Measurements from ENCODE around the gene SLC43A2. TPM values are rescaled to one million over a fixed set of nuclear protein-coding genes. Genes with fewer than 3 reads are reported as not detected.
A peak's percentile ranks its signal among the peaks of the same experiment; 100 is the strongest.
"Not testable (repeated sequence)": the region's sequence is repeated elsewhere in the genome, so short reads cannot be mapped to it uniquely, and the experiment has no call there.

The SLC43A2 gene
- total RNA-seq, result 1 to 10 TPM in 1 of 2 experiments, under 1 TPM in 1; 0.55 to 1.3 TPM

DNA sequence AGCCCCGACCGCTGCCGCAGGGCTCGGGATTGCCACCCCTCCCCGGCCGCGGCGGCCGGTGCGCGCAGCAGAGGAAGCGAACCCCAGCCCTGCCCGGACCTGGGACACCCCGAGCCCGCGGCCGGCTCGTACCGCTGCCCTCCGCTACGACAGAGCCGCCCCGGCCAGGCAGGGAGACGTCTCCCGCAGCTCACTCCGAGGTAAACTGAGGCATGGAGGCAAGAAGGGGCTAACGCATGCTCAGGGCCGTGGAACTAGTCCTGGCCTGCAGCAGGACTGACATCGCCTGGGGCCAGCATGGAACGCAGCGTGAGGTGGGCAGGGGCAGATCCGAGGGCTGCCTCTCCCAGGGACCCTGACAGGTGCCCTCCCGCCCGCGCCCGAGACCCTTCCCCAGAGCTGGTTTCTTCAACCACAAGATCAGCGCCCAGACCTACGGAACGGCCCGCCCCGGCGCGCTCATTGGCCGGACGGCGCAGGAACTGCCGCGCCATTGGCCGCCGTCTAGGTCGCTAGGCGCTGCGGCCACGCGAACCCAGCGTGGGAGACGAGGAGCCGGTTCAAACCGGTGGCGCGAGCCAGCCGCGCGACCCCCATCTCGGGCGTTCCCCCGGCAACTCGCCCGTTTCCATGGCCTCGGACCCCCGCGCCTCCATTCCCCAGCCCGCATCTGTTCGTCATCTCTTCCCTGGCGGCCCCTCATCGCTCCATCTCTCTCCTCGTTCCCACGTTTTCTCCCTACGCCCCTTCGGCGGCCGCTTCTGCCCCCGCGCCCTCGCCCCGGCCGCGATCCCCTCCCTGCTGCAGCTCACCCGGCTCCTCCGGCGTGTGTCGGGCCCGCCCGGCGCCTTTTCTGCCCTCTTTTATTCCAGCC lies at the start of gene SLC43A2:
SLC43A2 (minus strand) TSS at position 853 of the 874 bp plus-strand sequence. CDS start 960 bp downstream, outside the sequence.
- peaks cover 7% of the 10 kb centered on the region for H3K4me1 Mint-ChIP-seq
- peak within 1 kb of the TSS; percentile 81 for H3K4me3 Mint-ChIP-seq
- CTCF ChIA-PET, result interaction anchor here (1.1 to 6.5 kb wide), 7 partner anchors 20 to 368 kb away, joined by 3 to 89 read pairs (median 12); partner anchors contain the start of gene RILP
- peak within 1 kb of the TSS; percentile 72 for H3K27ac Mint-ChIP-seq
- peaks cover 38% of the 10 kb centered on the region for H3K27me3 Mint-ChIP-seq
- no peaks in the 10 kb centered on the region for H3K9me3 Mint-ChIP-seq (ENCODE audit: low read depth)
- ATAC-seq, result peak; percentile 83
- peak; percentile 77 for DNase-seq
- H3K36me3 Mint-ChIP-seq, result no peaks in the 10 kb centered on the region

DNA sequence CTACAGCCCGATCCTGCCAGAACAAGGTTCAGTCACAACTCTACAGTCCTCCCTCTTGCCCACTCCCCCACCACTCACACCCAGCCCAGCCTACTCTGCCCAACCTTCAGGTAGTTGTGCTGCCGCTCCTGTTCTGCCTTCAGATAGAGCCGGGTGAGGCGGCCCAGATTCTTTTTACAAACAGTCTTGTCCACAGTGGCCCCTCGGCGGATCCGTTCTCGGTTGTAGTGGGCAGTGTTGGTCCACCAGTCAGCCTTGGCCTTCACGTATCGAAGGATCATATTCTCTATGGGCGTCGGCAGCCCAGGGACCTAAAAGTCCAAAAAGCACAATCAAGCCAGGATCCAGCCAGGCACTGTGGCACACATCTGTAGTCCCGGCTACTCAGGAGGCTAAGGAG lies 47.8 kb upstream of the SLC43A2 start:
- H3K4me1 Mint-ChIP-seq, result peaks cover 19% of the 10 kb centered on the region
- no peaks in the 10 kb centered on the region for H3K9me3 Mint-ChIP-seq (ENCODE audit: low read depth)
- CTCF ChIA-PET, result no interaction called here
- DNase-seq (no peak), ATAC-seq (no peak)
- no peaks in the 10 kb centered on the region for H3K27me3 Mint-ChIP-seq
- H3K36me3 Mint-ChIP-seq, result peaks cover 79% of the 10 kb centered on the region
- no peak overlapping the region for H3K27ac Mint-ChIP-seq
- H3K4me3 Mint-ChIP-seq, result no peak overlapping the region

DNA sequence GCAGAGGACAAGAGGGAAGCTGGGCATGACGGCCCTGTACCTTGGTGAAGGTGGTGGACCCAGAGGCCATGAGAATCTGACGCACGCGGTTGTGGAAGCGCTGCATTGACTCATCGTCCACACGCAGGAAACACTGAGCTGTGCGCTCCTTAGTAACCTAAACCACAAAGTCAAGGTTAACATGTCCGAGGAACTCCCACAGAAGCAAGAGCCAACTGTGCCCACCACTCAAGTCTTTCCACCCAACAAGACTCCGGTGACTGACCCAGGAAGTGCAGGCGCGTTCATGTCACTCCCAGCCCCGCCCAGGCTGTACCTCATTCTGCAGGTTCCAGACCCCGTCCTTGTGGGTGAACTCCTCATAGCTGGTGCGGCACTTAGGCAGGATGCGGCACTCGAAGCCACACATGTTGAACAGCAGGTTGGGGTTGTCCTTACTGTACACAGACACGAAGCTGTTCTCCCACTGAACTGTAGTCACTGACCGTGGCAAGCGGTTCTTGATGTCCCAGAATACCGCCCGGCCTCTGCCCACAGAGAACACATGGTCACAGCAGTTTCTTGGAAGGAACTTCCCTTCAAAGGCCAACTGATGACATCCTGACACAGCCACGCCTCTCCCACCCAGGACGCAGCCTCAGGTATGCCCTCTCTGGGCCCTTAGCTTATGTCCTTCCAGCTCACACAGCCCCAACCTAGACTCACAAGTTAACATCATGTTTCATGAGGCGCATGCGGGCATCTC lies 44.6 kb upstream of the SLC43A2 start:
- H3K27me3 Mint-ChIP-seq, result no peaks in the 10 kb centered on the region
- peaks cover 72% of the 10 kb centered on the region for H3K36me3 Mint-ChIP-seq
- peaks cover 19% of the 10 kb centered on the region for H3K4me1 Mint-ChIP-seq
- H3K27ac Mint-ChIP-seq, result peak overlapping the region; percentile 32
- CTCF ChIA-PET, result interaction anchor here (0.8 to 1.3 kb wide), 4 partner anchors 24 to 48 kb away, joined by 3 to 4 read pairs (median 3); partner anchors contain the start of gene RILP
- ATAC-seq (peak; percentile 47), DNase-seq (peak; percentile 58)
- no peak overlapping the region for H3K4me3 Mint-ChIP-seq
- no peaks in the 10 kb centered on the region for H3K9me3 Mint-ChIP-seq (ENCODE audit: low read depth)

DNA sequence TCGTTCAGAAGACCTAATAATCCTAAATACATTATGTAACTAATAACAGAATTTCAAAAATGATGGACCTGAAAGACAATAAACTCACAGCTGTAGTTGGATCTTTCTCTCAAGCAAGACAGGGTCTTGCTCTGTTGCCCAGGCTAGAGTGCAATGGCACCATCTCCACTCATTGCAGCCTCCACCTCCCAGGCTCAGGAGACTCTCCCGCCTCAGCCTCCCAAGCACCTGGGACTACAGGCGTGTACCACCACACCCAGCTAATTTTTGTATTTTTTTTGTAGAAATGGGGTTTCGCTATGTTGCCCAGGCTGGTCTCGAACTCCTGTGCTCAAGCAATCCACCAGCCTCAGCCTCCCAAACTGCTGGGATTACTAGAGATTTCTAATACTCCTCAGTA lies 35.3 kb upstream of the SLC43A2 start:
- H3K27me3 Mint-ChIP-seq; H3K4me3 Mint-ChIP-seq; H3K27ac Mint-ChIP-seq; H3K4me1 Mint-ChIP-seq; ATAC-seq; H3K9me3 Mint-ChIP-seq (ENCODE audit: low read depth); DNase-seq: not testable (repeated sequence)
- H3K36me3 Mint-ChIP-seq, result peaks cover 55% of the 10 kb centered on the region
- CTCF ChIA-PET, result interaction anchor here (2.9 kb wide), 1 partner anchor 15 kb away, joined by 12 read pairs; the partner anchor contains the start of gene RILP

DNA sequence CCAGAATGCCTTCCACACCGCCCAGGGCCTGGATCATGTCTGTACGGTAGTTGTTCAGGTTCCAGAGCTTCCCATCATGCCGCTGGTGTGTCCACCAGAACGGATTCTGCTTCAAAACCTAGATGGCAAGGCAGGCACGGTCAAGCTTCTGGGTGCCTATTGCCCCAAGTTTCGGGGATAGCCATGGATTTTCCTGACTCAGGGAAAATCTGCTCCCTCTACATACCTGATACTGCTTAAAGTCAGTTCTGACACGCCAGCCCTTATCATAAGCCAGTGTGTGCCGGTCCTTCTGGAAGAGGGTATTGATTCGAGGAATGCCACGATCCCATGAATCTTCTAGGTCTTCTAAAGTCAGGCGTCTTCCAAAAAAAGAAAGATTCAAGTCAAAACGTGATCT lies 32.4 kb upstream of the SLC43A2 start:
- no peak for DNase-seq
- CTCF ChIA-PET, result interaction anchor here (1.5 to 2.9 kb wide), 2 partner anchors 12 to 16 kb away, joined by 3 to 12 read pairs; partner anchors contain the start of genes RILP and SCARF1
- no peaks in the 10 kb centered on the region for H3K27me3 Mint-ChIP-seq
- H3K9me3 Mint-ChIP-seq (ENCODE audit: low read depth), result no peaks in the 10 kb centered on the region
- no peaks in the 10 kb centered on the region for H3K4me1 Mint-ChIP-seq
- peaks cover 64% of the 10 kb centered on the region for H3K36me3 Mint-ChIP-seq
- H3K27ac Mint-ChIP-seq, result no peak overlapping the region
- ATAC-seq, result no peak
- H3K4me3 Mint-ChIP-seq, result no peak overlapping the region

DNA sequence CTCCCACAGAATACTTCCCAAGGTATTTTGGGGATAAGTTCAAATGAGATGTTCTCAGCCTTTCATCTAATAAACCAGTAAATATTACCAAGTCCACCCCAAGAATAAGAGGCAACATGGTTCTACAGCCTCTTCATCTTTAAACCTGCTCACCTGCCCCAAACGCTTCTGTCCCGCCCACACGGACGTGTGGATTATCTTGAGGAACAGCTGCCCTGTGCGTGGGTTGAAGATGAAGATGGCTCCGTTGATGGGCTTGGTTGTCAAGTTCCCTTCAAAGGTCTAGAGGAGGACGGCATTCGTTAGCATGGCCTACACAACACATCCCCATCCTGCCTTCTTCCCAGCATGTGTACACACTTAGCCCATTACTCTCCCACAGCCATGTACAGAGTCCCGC lies 29.5 kb upstream of the SLC43A2 start:
- DNase-seq (no peak), ATAC-seq (no peak)
- CTCF ChIA-PET, result no interaction called here
- Mint-ChIP-seq H3K4me1 (no peaks in the 10 kb centered on the region), H3K27ac (no peak overlapping the region), H3K4me3 (no peak overlapping the region), H3K9me3 (ENCODE audit: low read depth) (no peaks in the 10 kb centered on the region), H3K27me3 (no peaks in the 10 kb centered on the region), H3K36me3 (peaks cover 71% of the 10 kb centered on the region)

DNA sequence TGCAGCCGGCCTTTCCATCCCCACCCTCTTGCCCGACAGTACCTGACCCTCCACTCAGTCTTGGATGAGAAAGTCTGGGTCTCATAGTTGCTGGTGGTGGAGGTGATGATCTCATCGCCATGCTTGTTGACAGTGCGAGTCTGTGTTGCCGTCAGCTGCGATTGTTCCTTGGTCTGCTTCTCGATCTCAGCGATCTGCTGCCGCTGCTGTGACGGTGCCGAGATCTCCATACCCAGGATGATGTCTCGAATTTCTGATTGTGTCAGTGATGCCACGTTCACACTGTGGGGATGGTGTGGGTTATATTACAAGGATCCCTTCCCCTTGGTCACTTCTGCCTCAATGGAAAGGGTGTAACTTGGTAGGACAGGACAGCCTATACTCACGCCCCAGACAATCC lies 25.1 kb upstream of the SLC43A2 start:
- Mint-ChIP-seq H3K4me1 (peaks cover 5% of the 10 kb centered on the region), H3K4me3 (no peak overlapping the region), H3K27ac (no peak overlapping the region), H3K36me3 (peaks cover 54% of the 10 kb centered on the region), H3K27me3 (no peaks in the 10 kb centered on the region), H3K9me3 (ENCODE audit: low read depth) (no peaks in the 10 kb centered on the region)
- DNase-seq, result no peak
- CTCF ChIA-PET, result no interaction called here
- no peak for ATAC-seq

DNA sequence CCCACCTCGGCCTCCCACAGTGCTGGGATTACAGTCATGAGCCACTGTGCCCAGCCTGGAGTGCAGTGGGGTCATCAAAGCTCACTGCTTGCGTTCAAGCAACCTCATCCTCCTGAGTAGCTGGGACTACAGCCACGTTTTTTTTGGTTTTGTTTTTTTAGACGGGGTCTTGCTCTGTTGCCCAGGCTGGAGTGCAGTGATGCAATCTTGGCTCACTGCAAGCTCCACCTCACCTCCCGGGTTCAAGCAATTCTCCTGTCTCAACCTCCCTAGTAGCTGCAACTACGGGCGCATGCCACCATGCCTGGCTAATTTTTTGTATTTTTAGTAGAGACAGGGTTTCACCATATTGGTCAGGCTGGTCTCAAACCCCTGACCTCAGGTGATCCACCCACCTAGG lies 24.2 kb upstream of the SLC43A2 start:
- H3K27ac Mint-ChIP-seq; H3K27me3 Mint-ChIP-seq; H3K9me3 Mint-ChIP-seq (ENCODE audit: low read depth); DNase-seq; ATAC-seq; H3K4me1 Mint-ChIP-seq; H3K4me3 Mint-ChIP-seq: not testable (repeated sequence)
- H3K36me3 Mint-ChIP-seq, result peaks cover 44% of the 10 kb centered on the region
- CTCF ChIA-PET, result interaction anchor here (1.5 to 1.9 kb wide), 4 partner anchors 10 to 79 kb away, joined by 3 to 13 read pairs (median 5); no protein-coding TSS in a partner anchor

DNA sequence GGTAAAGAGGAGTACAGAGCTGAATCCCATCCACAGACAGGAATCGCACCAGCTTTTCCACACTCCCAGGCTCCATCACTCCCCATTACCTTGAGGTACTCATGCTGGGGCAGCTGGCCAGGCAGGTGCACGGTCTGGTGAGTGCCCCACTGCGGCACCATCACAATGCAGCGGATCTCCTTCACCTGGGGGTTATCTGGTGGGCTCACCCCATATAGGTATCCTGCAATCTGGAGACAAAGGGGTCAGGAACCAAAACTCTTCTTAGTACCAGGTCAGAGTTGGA lies 22.9 kb upstream of the SLC43A2 start:
- H3K36me3 Mint-ChIP-seq, result peaks cover 37% of the 10 kb centered on the region
- no peak for DNase-seq
- no peak overlapping the region for H3K27ac Mint-ChIP-seq
- CTCF ChIA-PET, result interaction anchor here (1.1 to 1.9 kb wide), 5 partner anchors 11 to 77 kb away, joined by 3 to 13 read pairs (median 4); no protein-coding TSS in a partner anchor
- H3K27me3 Mint-ChIP-seq, result no peaks in the 10 kb centered on the region
- H3K4me3 Mint-ChIP-seq, result no peak overlapping the region
- H3K4me1 Mint-ChIP-seq, result peaks cover 8% of the 10 kb centered on the region
- no peak for ATAC-seq
- H3K9me3 Mint-ChIP-seq (ENCODE audit: low read depth), result no peaks in the 10 kb centered on the region

DNA sequence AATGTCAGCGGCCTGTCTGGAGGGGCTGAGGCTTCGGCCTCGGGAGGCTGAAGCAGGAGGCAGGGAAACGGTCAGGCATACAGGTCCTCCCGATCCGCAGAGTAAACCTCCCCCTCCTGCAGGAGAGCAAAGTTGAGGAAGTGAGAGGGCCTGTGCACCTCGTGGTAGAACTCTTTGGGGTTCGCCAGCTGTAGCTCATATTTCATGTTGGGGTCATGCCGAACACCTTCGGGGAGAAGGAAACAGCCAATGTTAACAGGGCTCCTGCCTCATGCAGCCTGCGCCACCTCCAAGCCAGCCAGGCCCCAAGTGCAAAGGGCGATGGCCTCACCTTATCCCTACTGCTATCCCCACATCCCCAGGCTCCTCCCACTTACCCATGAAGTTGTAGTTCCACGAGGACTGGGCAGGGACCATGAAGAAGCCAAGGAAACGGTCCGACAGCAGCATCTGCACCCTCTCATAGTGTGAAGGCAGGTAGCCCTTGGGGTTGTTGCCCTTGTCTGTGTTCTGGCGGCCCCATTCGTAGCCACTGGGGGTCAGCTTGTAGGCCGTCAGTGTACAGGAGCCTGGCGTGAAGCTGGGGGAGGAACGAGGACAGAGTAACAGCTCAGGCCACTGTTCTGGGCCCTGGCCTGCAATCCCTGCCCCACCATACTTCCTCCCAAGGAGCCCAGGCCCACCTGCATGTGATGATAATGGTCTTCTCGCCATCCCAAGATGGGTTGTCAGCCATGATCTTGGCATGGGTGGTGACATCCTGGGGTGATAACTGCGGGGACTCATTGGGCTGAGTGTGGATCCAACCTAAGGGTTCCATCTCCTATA lies 22.3 kb upstream of the SLC43A2 start:
- CTCF ChIA-PET, result interaction anchor here (1.5 to 3.3 kb wide), 5 partner anchors 18 to 77 kb away, joined by 4 to 16 read pairs (median 6); partner anchors contain the start of gene PRPF8
- H3K36me3 Mint-ChIP-seq, result peaks cover 32% of the 10 kb centered on the region
- peaks cover 8% of the 10 kb centered on the region for H3K4me1 Mint-ChIP-seq
- DNase-seq (no peak), ATAC-seq (no peak)
- H3K4me3 Mint-ChIP-seq, result no peak overlapping the region
- H3K27ac Mint-ChIP-seq, result no peak overlapping the region
- H3K9me3 Mint-ChIP-seq (ENCODE audit: low read depth), result no peaks in the 10 kb centered on the region
- no peaks in the 10 kb centered on the region for H3K27me3 Mint-ChIP-seq

DNA sequence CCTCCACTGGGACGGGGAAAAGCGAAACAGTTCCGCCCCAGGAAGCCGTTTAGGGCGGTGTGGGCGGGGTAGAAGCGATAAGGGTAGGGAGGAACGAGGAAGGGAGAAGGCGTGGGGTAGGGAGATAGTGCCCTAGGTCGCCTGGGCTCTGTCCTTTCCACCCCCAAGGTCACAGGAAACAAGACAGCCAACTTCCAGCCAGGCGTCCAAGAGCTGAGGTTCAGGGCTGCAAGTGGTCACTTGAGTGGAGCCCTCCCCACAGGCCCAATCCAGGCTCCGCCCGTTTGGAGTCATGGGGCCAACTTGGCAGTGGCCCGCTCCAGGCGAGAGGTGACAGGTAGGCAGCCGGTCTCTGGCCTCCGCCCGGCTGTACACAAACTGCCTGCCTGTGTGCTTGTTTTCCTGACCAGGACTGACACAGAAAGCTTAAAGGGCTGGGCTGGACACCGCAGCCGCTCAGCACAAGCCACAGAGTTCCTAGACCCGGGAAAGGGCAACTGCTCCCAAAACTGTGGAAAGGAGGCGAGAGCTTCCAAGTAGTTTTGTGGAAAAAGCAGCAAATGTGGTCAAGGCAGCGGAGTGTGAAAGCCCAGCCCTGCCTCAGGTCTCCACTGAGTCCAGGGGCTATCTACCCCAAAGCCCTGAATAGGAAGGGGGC lies 21.3 kb upstream of the SLC43A2 start, which contains the start of gene RILP:
RILP (minus strand) TSS at position 23 of the 658 bp plus-strand sequence. CDS start 62 bp downstream, outside the sequence.
- no peaks in the 10 kb centered on the region for H3K27me3 Mint-ChIP-seq
- peak within 1 kb of the TSS; percentile 57 for H3K4me3 Mint-ChIP-seq
- ATAC-seq (peak; percentile 14), DNase-seq (no peak)
- CTCF ChIA-PET, result interaction anchor here (0.5 to 3.8 kb wide), 24 partner anchors 10 to 405 kb away, joined by 3 to 25 read pairs (median 6); partner anchors contain the start of genes HIC1, INPP5K, PRPF8 and SLC43A2
- H3K9me3 Mint-ChIP-seq (ENCODE audit: low read depth), result no peaks in the 10 kb centered on the region
- H3K27ac Mint-ChIP-seq, result peak within 1 kb of the TSS; percentile 40
- H3K36me3 Mint-ChIP-seq, result peaks cover 28% of the 10 kb centered on the region
- H3K4me1 Mint-ChIP-seq, result peaks cover 13% of the 10 kb centered on the region
